ENCODE measurements around the gene ARL15.

DNA sequence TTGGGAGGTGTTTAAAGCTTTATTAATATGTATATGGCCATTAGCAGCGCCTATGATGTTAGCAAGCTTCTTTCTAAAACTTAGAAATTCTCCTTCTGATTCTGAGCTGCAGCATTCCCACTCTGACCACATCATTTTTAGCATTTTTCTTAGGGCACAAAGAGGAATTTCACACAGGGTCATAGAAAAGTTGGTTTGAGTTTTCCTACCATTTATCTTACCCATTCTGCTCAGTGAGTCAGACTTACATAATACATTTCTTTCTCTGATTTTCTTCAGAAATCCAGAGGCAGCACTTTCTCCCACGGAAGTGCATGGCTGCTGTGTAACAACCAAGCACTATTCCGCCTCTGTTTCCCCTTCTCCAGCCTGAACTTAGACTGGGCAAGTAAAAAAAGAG lies 246.6 kb downstream of the ARL15 start:
- TF ChIP-seq POLR2AphosphoS5 (IDR thresholded peaks at IDR 0.05; ENCODE audit: low read depth, low read length) (no peak), POLR2A (IDR thresholded peaks at IDR 0.05; ENCODE audit: low read depth, low read length) (no peak), SPI1 (IDR thresholded peaks at IDR 0.05; ENCODE audit: low read depth, low read length) (no peak)

Data from GM12891 (cell line).